Jurkat, Clone E6-1 (cell line): ENCODE results near the gene SH3GLB2.
A peak's percentile ranks its signal among the peaks of the same experiment; 100 is the strongest.

ENCODE experiments used
- DNase-seq: peaks from one replicate; pipeline ENCODE4 v3.0.0-alpha.2; 2011; ENCODE audit warnings: low read depth, low spot score
- H3K4me3 ChIP-seq: 2 replicates; pipeline ENCODE4 v1.5.1; 2011; ENCODE audit warnings: mild to moderate bottlenecking, low read length, control low read depth, moderate library complexity

The SH3GLB2 gene

GRCh38 chr9:129026442-129027223 is 1.5 kb downstream of the SH3GLB2 start:
- peak overlapping the region; percentile 86 for H3K4me3 ChIP-seq
- no peak for DNase-seq

GRCh38 chr9:129023908-129024233 is 4.3 kb downstream of the SH3GLB2 start:
- DNase-seq = no peak
- H3K4me3 ChIP-seq = no peak overlapping the region

- no peak for DNase-seq
- H3K4me3 ChIP-seq = no peak overlapping the region
These were observed 4.9 kb downstream of the SH3GLB2 start for GRCh38 chr9:129023036-129023907.

- no peak overlapping the region for H3K4me3 ChIP-seq
- no peak for DNase-seq
These were observed 6.1 kb downstream of the SH3GLB2 start for GRCh38 chr9:129022037-129022436.

GRCh38 chr9:129021091-129021490 is 7.0 kb downstream of the SH3GLB2 start:
- DNase-seq = no peak
- no peak overlapping the region for H3K4me3 ChIP-seq

- DNase-seq = no peak
- no peak overlapping the region for H3K4me3 ChIP-seq
These were observed 13.5 kb downstream of the SH3GLB2 start for GRCh38 chr9:129014608-129015007.

GRCh38 chr9:129014124-129014523 is 14.0 kb downstream of the SH3GLB2 start:
- no peak for DNase-seq
- H3K4me3 ChIP-seq = no peak overlapping the region

GRCh38 chr9:129013674-129014073 is 14.5 kb downstream of the SH3GLB2 start:
- DNase-seq = no peak

GRCh38 chr9:129012893-129013448 is 15.2 kb downstream of the SH3GLB2 start:
- DNase-seq = no peak
- H3K4me3 ChIP-seq = no peak overlapping the region

More at GRCh38 chr9:129013674-129014073, 14.5 kb downstream of the SH3GLB2 start:
- H3K4me3 ChIP-seq = no peak overlapping the region

- no peak for DNase-seq
- no peak overlapping the region for H3K4me3 ChIP-seq
These were observed 15.8 kb downstream of the SH3GLB2 start for GRCh38 chr9:129012343-129012742.

GRCh38 chr9:129011761-129012181 is 16.4 kb downstream of the SH3GLB2 start:
- no peak for DNase-seq
- no peak overlapping the region for H3K4me3 ChIP-seq

- H3K4me3 ChIP-seq = no peak overlapping the region
- no peak for DNase-seq
These were observed 17.0 kb downstream of the SH3GLB2 start for GRCh38 chr9:129011170-129011569.

- H3K4me3 ChIP-seq = no peak overlapping the region
- no peak for DNase-seq
These were observed 17.7 kb downstream of the SH3GLB2 start for GRCh38 chr9:129010267-129010975.

GRCh38 chr9:129009584-129010141 is 18.5 kb downstream of the SH3GLB2 start:
- no peak overlapping the region for H3K4me3 ChIP-seq
- no peak for DNase-seq

GRCh38 chr9:129008986-129009583 is 19.0 kb downstream of the SH3GLB2 start:
- no peak for DNase-seq

GRCh38 chr9:129008469-129008965 is 19.6 kb downstream of the SH3GLB2 start:
- no peak for DNase-seq
- H3K4me3 ChIP-seq = no peak overlapping the region

More at GRCh38 chr9:129008986-129009583, 19.0 kb downstream of the SH3GLB2 start:
- H3K4me3 ChIP-seq = no peak overlapping the region

GRCh38 chr9:129007766-129008468 is 20.2 kb downstream of the SH3GLB2 start:
- no peak for DNase-seq
- no peak overlapping the region for H3K4me3 ChIP-seq
